Effector CD4-positive, alpha-beta T cell (primary cell): Measurements from ENCODE around the gene LMNA.
A peak's percentile ranks its signal among the peaks of the same experiment; 100 is the strongest.

Source experiments
- DNase-seq: peaks from one replicate; pipeline ENCODE4 v3.0.0-alpha.2; 2020

The LMNA gene

GRCh38 chr1:156143765-156144489, 29.4 kb downstream of the LMNA start:
- no peak for DNase-seq

GRCh38 chr1:156144742-156145141, 30.2 kb downstream of the LMNA start:
- DNase-seq: no peak

GRCh38 chr1:156145650-156146019, 31.1 kb downstream of the LMNA start:
- DNase-seq: no peak

- DNase-seq: no peak
Measured at GRCh38 chr1:156146020-156146768, 31.7 kb downstream of the LMNA start.

GRCh38 chr1:156146769-156147405, 32.4 kb downstream of the LMNA start:
- no peak for DNase-seq

GRCh38 chr1:156148216-156148615, 33.7 kb downstream of the LMNA start:
- no peak for DNase-seq

GRCh38 chr1:156149374-156150332, 35.1 kb downstream of the LMNA start:
- DNase-seq: no peak

- DNase-seq: no peak
Measured at GRCh38 chr1:156150333-156151011, 36.0 kb downstream of the LMNA start.

- DNase-seq: no peak
Measured at GRCh38 chr1:156151093-156151688, 36.7 kb downstream of the LMNA start.

GRCh38 chr1:156152628-156153027, 38.1 kb downstream of the LMNA start:
- DNase-seq: no peak

GRCh38 chr1:156153362-156153761, 38.9 kb downstream of the LMNA start, which contains the start of gene SEMA4A:
Gene SEMA4A, plus strand, starts transcription at chr1:156153585. Its CDS starts 994 bp downstream, at chr1:156154579.
- no peak for DNase-seq

GRCh38 chr1:156154317-156154749, 39.8 kb downstream of the LMNA start:
- no peak for DNase-seq

GRCh38 chr1:156155756-156156510, 41.4 kb downstream of the LMNA start:
- no peak for DNase-seq

- DNase-seq: no peak
Measured at GRCh38 chr1:156157506-156157905, 43.0 kb downstream of the LMNA start.

- DNase-seq: no peak
Measured at GRCh38 chr1:156157966-156158365, 43.5 kb downstream of the LMNA start.

- no peak for DNase-seq
Measured at GRCh38 chr1:156160000-156160742, 45.7 kb downstream of the LMNA start.

- DNase-seq: peak; percentile 55
Measured at GRCh38 chr1:156160743-156161171, 46.2 kb downstream of the LMNA start.

- no peak for DNase-seq
Measured at GRCh38 chr1:156162430-156163037, 48.0 kb downstream of the LMNA start.

- DNase-seq: no peak
Measured at GRCh38 chr1:156163712-156164111, 49.2 kb downstream of the LMNA start.
